Measurements from ENCODE around the gene VPS72. TPM values are rescaled to one million over a fixed set of nuclear protein-coding genes. Genes with fewer than 3 reads are reported as not detected.

Gene VPS72
- total RNA-seq, 1 donor from 2014 or later, result 68.6 TPM

- peak overlapping the region; percentile 37 for H3K4me3 ChIP-seq (ENCODE audit: low read depth, low read length)
- DNase-seq (ENCODE audit: low read depth), result no peak
- TF ChIP-seq CTCF (conservative IDR thresholded peaks at IDR 0.05; ENCODE audit: low read depth, low read length), result no peak
These were observed 58.9 kb downstream of the VPS72 start for GRCh38 chr1:151130987-151131586.

DNA sequence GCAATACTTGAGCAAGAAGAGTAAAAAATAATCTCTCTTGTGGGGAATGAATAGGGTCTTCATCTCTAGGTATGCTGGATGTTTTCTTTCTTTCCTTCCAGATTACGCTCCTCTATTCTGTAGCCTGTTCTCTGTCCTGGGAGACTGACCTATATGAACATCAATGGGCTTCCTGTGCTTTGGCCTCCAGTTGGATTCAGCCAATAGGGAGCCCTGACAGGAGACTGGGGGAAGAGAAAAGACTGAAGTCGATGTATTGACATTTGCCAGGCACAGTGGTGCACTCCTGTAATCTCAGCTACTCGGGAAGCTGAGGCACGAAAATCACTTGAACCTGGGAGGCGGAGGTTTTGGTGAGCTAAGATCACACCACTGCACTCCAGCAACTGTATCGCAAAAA lies 61.2 kb downstream of the VPS72 start:
- TF ChIP-seq CTCF (conservative IDR thresholded peaks at IDR 0.05; ENCODE audit: low read depth, low read length), result no peak
- DNase-seq (ENCODE audit: low read depth), result no peak
- no peak overlapping the region for H3K4me3 ChIP-seq (ENCODE audit: low read depth, low read length)

Other genes with a start within 250 kb of the VPS72 start
- 96.1 and 165 TPM in 2 replicates for gene CERS2, start 215.4 kb downstream of the VPS72 start, total RNA-seq
- 0.12 and 1.2 TPM in 2 replicates for gene ANXA9, start 207.9 kb downstream of the VPS72 start, total RNA-seq
- 13.0 and 14.6 TPM in 2 replicates for gene MINDY1, start 183.3 kb downstream of the VPS72 start, total RNA-seq
- gene PRUNE1, start 181.7 kb downstream of the VPS72 start, total RNA-seq, result 14.8 and 15.2 TPM in 2 replicates
- gene BNIPL, start 153.6 kb downstream of the VPS72 start, total RNA-seq, result 0.14 TPM in 1 of 2 replicates, not detected in the other
- 3.0 and 3.1 TPM in 2 replicates for gene C1orf56, start 142.4 kb downstream of the VPS72 start, total RNA-seq
- gene CDC42SE1, start 130.6 kb downstream of the VPS72 start, total RNA-seq, result 85.4 and 94.8 TPM in 2 replicates
- gene MLLT11, start 129.8 kb downstream of the VPS72 start, total RNA-seq, result 19.0 and 27.6 TPM in 2 replicates
- 5.4 and 6.1 TPM in 2 replicates for gene GABPB2, start 119.4 kb downstream of the VPS72 start, total RNA-seq
- 2.2 and 6.0 TPM in 2 replicates for gene SEMA6C, start 43.6 kb downstream of the VPS72 start, total RNA-seq
- gene TNFAIP8L2, start 33.5 kb downstream of the VPS72 start, total RNA-seq, result not detected in 2 replicates
- 4.5 and 7.2 TPM in 2 replicates for gene LYSMD1, start 24.3 kb downstream of the VPS72 start, total RNA-seq
- gene SCNM1, start 24.1 kb downstream of the VPS72 start, total RNA-seq, result 44.9 and 47.8 TPM in 2 replicates
- 0.46 TPM in 1 of 2 replicates, not detected in the other for gene TMOD4, start 14.2 kb downstream of the VPS72 start, total RNA-seq
- gene PIP5K1A, start 8.4 kb upstream of the VPS72 start, total RNA-seq, result 62.1 and 68.9 TPM in 2 replicates
- 213 and 225 TPM in 2 replicates for gene PSMD4, start 64.5 kb upstream of the VPS72 start, total RNA-seq
- gene ZNF687, start 92.1 kb upstream of the VPS72 start, total RNA-seq, result 14.0 and 16.9 TPM in 2 replicates
- gene PI4KB, start 137.2 kb upstream of the VPS72 start, total RNA-seq, result 26.3 and 73.3 TPM in 2 replicates
- gene RFX5, start 157.1 kb upstream of the VPS72 start, total RNA-seq, result 25.9 and 33.9 TPM in 2 replicates
- 2.7 and 5.9 TPM in 2 replicates for gene SELENBP1, start 182.5 kb upstream of the VPS72 start, total RNA-seq
- 348 and 446 TPM in 2 replicates for gene PSMB4, start 209.4 kb upstream of the VPS72 start, total RNA-seq

All from epithelial cell of proximal tubule (primary cell).